ENCODE data around the gene SBNO2.

The SBNO2 gene

DNA sequence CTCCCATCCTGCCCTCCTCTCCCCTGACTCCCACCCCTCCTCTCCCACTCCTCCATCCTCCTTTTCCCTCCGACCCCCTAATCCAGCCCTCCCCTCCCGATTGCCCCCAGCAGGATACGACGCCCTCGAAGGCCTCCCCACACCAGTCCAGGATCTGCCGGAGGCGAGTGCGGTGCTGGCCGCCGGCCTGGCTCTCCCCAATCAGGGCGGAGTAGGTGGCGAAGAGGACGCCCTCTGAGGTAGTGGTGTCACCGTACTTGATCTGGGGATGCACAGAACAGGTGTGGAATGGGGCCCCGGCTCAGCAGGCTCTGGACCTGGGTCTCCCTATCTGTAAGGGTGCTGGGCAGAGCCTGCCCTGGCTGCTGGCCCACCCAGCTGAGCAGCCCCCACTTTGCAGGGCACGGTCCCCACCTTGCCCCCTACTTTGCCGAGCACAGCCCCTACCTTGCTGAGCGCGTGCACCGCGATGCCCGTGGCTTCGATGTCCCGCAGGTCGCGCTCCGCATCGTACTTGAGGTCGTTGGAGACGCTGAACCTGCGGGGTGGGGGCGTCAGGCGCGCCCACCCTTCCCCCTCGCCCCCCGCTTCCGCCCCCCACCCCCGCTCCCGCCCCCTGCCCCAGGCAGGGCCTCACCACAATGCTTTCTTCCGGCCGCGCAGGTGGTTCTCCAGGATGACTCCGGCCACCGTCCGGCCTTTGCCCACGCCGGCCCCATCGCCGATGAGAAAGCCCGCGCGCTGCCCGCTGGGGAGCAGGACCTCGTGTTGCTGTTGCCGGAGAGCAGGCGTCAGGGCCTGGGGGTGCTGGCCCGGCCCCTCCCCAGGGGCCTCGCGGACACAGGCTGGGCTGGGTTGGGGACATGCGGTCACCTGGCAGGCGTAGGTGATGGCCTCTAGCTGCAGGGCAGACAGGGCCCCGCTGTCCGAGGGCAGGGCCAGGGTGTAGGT is 51.8 kb downstream of the SBNO2 start:
- H3K9me3 ChIP-seq (ENCODE audit: insufficient read depth, low read length, severe bottlenecking), result no peaks in the 10 kb centered on the region
- H3K36me3 ChIP-seq (ENCODE audit: insufficient read depth, low read length), result peaks cover 77% of the 10 kb centered on the region
- no peak overlapping the region for H3K4me3 ChIP-seq (ENCODE audit: low read depth in 1 of 2, low read length in 2 of 2)
- ATAC-seq (ENCODE audit: insufficient read depth, low read depth) (no peak), DNase-seq (no peak)
- no peak overlapping the region for H2AFZ ChIP-seq (ENCODE audit: low read depth, low read length)
- H3K79me2 ChIP-seq (ENCODE audit: insufficient read depth, low read length), result no peaks in the 10 kb centered on the region
- H3K4me2 ChIP-seq (ENCODE audit: insufficient read depth, low read length), result no peak overlapping the region
- TF ChIP-seq, protein P1, sequence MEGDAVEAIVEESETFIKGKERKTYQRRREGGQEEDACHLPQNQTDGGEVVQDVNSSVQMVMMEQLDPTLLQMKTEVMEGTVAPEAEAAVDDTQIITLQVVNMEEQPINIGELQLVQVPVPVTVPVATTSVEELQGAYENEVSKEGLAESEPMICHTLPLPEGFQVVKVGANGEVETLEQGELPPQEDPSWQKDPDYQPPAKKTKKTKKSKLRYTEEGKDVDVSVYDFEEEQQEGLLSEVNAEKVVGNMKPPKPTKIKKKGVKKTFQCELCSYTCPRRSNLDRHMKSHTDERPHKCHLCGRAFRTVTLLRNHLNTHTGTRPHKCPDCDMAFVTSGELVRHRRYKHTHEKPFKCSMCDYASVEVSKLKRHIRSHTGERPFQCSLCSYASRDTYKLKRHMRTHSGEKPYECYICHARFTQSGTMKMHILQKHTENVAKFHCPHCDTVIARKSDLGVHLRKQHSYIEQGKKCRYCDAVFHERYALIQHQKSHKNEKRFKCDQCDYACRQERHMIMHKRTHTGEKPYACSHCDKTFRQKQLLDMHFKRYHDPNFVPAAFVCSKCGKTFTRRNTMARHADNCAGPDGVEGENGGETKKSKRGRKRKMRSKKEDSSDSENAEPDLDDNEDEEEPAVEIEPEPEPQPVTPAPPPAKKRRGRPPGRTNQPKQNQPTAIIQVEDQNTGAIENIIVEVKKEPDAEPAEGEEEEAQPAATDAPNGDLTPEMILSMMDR (IDR thresholded peaks at IDR 0.05; ENCODE audit: borderline replicate concordance, extremely low read depth, low read length, poor library complexity, severe bottlenecking), result no peak
- no peak for TF ChIP-seq EZH2 (IDR thresholded peaks at IDR 0.05; ENCODE audit: borderline replicate concordance, low read depth, low read length, severe bottlenecking)
- H3K9ac ChIP-seq (ENCODE audit: low read depth, low read length), result no peak overlapping the region
- no peaks in the 10 kb centered on the region for H3K27me3 ChIP-seq (ENCODE audit: insufficient read depth, low read length, poor library complexity)
- no peaks in the 10 kb centered on the region for H3K4me1 ChIP-seq (ENCODE audit: insufficient read depth, low read length)
- no peak overlapping the region for H3K27ac ChIP-seq (ENCODE audit: low read length)
- peaks cover 7% of the 10 kb centered on the region; the same call in 1 of the 2 replicates for H4K20me1 ChIP-seq (ENCODE audit: insufficient read depth, low read length)

DNA sequence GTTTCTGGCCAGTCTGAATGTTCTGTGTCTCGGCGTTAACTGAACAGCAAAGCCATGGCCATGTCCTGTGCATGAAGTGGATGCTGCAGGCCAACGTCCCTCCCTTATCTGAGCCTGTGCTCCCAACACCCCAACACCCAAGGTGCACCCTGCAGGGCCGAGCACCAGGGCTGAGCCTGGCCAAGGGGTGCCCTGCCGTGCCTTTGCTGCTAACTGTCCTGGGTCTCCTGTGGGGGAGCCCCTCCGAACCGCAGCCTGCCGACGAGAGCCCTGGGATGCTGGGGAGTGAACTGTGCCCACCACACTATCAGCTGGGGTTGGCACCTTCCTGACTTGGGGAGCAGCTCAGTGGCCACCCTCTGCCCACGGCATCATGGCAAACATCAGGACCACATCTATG is 52.7 kb downstream of the SBNO2 start:
- Histone ChIP-seq H3K36me3 (ENCODE audit: insufficient read depth, low read length) (peaks cover 77% of the 10 kb centered on the region), H3K27ac (ENCODE audit: low read length) (no peak overlapping the region), H3K4me3 (ENCODE audit: low read depth in 1 of 2, low read length in 2 of 2) (no peak overlapping the region), H3K79me2 (ENCODE audit: insufficient read depth, low read length) (no peaks in the 10 kb centered on the region), H3K9me3 (ENCODE audit: insufficient read depth, low read length, severe bottlenecking) (no peaks in the 10 kb centered on the region), H4K20me1 (ENCODE audit: insufficient read depth, low read length) (peaks cover 7% of the 10 kb centered on the region; the same call in 1 of the 2 replicates), H3K4me2 (ENCODE audit: insufficient read depth, low read length) (no peak overlapping the region), H3K27me3 (ENCODE audit: insufficient read depth, low read length, poor library complexity) (no peaks in the 10 kb centered on the region), H3K4me1 (ENCODE audit: insufficient read depth, low read length) (no peaks in the 10 kb centered on the region), H3K9ac (ENCODE audit: low read depth, low read length) (no peak overlapping the region), H2AFZ (ENCODE audit: low read depth, low read length) (no peak overlapping the region)
- no peak for DNase-seq
- no peak for ATAC-seq (ENCODE audit: insufficient read depth, low read depth)
- no peak for TF ChIP-seq EZH2 (IDR thresholded peaks at IDR 0.05; ENCODE audit: borderline replicate concordance, low read depth, low read length, severe bottlenecking)
- TF ChIP-seq, protein P1 (IDR thresholded peaks at IDR 0.05; ENCODE audit: borderline replicate concordance, extremely low read depth, low read length, poor library complexity, severe bottlenecking), result no peak

DNA sequence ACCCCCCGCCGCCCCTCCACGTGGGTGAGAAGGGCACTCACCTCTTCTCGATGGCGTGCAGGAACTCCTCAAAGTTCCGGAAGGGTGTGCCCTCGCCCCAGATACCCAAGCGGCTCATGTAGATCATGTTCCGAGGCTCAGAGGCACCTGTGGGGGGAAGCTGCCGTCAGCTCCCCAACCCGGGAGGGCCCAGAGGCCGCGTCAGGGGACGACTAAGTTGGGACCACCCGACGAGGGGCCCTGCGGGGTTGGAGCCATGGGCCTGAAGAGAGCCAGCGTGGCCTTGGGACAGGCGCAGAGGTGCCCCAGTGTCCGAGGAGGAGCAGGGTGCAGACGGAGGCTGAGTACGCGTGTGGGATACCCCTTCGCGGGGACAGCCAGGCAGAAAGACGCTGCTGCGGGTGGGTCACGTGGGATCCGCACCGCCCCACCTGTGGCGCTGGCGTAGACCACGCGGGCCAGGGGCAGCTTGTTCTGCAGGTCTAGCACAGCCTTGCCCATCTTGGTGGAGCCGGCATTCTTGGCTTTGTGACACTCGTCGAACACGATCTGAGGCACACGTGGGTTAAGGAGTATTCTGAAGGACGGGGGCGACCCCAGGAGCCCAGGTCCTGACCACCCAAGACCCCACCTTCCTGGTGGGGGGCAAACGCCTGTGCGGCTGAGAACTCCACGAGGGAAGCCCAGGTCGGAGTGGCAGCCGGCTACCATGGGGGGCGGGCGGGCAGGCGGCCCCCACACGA is 54.4 kb downstream of the SBNO2 start:
- H2AFZ ChIP-seq (ENCODE audit: low read depth, low read length), result no peak overlapping the region
- H3K27me3 ChIP-seq (ENCODE audit: insufficient read depth, low read length, poor library complexity), result no peaks in the 10 kb centered on the region
- no peak overlapping the region for H3K9ac ChIP-seq (ENCODE audit: low read depth, low read length)
- H3K27ac ChIP-seq (ENCODE audit: low read length), result no peak overlapping the region
- H4K20me1 ChIP-seq (ENCODE audit: insufficient read depth, low read length), result peaks cover 7% of the 10 kb centered on the region; the same call in 1 of the 2 replicates
- H3K4me1 ChIP-seq (ENCODE audit: insufficient read depth, low read length), result no peaks in the 10 kb centered on the region
- no peaks in the 10 kb centered on the region for H3K79me2 ChIP-seq (ENCODE audit: insufficient read depth, low read length)
- H3K4me2 ChIP-seq (ENCODE audit: insufficient read depth, low read length), result no peak overlapping the region
- peaks cover 78% of the 10 kb centered on the region for H3K36me3 ChIP-seq (ENCODE audit: insufficient read depth, low read length)
- TF ChIP-seq, protein P1 (IDR thresholded peaks at IDR 0.05; ENCODE audit: borderline replicate concordance, extremely low read depth, low read length, poor library complexity, severe bottlenecking), result no peak
- no peak for TF ChIP-seq EZH2 (IDR thresholded peaks at IDR 0.05; ENCODE audit: borderline replicate concordance, low read depth, low read length, severe bottlenecking)
- H3K9me3 ChIP-seq (ENCODE audit: insufficient read depth, low read length, severe bottlenecking), result no peaks in the 10 kb centered on the region
- DNase-seq (no peak), ATAC-seq (ENCODE audit: insufficient read depth, low read depth) (no peak)
- no peak overlapping the region for H3K4me3 ChIP-seq (ENCODE audit: low read depth in 1 of 2, low read length in 2 of 2)
